ENCODE results near the gene GALM. TPM values are rescaled to one million over a fixed set of nuclear protein-coding genes. Genes with fewer than 3 reads are reported as not detected.

GALM gene
- total RNA-seq, 1 donor from 2014 or later, result 17.6 TPM

DNA sequence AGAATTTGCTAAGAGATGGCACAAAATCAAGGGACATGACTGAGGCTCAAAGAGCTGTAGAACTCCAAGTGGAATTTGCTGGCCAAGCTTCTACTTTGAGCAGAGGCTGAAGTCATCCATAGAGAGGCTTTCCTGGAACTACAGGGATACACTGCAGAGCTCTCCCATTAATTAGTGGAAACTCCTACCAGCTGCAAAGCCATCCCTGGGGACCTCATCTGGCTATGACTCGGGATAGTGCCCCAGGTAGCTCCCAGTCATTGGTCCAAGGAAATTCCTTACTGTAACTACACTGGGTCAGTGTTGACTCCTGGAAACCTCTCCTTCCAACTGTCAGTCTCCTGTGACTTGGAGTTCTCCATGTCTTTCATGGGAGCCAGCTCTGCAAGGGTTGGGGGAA is 10.5 kb upstream of the GALM start:
- no peaks in the 10 kb centered on the region for H3K9me3 Mint-ChIP-seq
- H3K4me3 Mint-ChIP-seq, result no peak overlapping the region
- TF ChIP-seq, protein P1, sequence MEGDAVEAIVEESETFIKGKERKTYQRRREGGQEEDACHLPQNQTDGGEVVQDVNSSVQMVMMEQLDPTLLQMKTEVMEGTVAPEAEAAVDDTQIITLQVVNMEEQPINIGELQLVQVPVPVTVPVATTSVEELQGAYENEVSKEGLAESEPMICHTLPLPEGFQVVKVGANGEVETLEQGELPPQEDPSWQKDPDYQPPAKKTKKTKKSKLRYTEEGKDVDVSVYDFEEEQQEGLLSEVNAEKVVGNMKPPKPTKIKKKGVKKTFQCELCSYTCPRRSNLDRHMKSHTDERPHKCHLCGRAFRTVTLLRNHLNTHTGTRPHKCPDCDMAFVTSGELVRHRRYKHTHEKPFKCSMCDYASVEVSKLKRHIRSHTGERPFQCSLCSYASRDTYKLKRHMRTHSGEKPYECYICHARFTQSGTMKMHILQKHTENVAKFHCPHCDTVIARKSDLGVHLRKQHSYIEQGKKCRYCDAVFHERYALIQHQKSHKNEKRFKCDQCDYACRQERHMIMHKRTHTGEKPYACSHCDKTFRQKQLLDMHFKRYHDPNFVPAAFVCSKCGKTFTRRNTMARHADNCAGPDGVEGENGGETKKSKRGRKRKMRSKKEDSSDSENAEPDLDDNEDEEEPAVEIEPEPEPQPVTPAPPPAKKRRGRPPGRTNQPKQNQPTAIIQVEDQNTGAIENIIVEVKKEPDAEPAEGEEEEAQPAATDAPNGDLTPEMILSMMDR (IDR thresholded peaks at IDR 0.05; ENCODE audit: unreplicated experiment), result no peak
- no peak for DNase-seq (ENCODE audit: low spot score in 2 of 2, unreplicated experiment in 2 of 2)
- H3K27me3 Mint-ChIP-seq (ENCODE audit: low read depth), result no peaks in the 10 kb centered on the region
- no peaks in the 10 kb centered on the region for H3K36me3 Mint-ChIP-seq
- H3K27ac Mint-ChIP-seq, result no peak overlapping the region
- peaks cover 5% of the 10 kb centered on the region for H3K4me1 Mint-ChIP-seq

DNA sequence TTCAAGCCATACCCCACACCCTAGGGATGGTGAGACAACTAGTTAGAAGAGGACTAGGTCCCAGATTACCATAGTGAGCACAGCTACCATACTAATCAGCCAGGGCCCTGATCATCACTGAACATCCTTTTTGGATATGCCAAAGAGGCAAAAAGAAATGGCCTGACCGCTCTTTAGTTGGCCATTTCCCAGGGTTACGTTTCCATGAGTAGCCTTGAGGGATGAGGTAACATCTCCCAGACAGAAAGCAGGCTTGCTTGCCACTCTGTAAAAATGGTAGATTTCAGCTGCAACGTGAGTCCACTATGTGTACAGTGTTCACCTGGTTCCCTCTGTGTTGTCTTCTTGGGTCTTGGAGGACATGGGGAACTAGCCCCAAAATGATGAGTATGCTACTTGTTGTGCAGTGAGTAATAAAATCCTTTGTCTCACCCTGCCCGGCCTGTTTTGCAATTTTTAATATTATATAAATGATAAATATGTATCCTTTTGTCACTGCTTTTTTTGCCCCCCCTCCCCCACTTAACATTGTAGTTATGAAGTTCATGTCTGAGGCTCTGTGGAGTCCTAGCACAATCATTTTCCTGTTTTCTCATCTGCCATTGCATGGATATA is 8.9 kb upstream of the GALM start:
- Mint-ChIP-seq H3K9me3 (no peaks in the 10 kb centered on the region), H3K27ac (no peak overlapping the region), H3K4me3 (no peak overlapping the region), H3K36me3 (no peaks in the 10 kb centered on the region), H3K4me1 (peaks cover 5% of the 10 kb centered on the region), H3K27me3 (ENCODE audit: low read depth) (no peaks in the 10 kb centered on the region)
- TF ChIP-seq, protein P1 (IDR thresholded peaks at IDR 0.05; ENCODE audit: unreplicated experiment), result no peak
- DNase-seq (ENCODE audit: low spot score in 2 of 2, unreplicated experiment in 2 of 2), result no peak

DNA sequence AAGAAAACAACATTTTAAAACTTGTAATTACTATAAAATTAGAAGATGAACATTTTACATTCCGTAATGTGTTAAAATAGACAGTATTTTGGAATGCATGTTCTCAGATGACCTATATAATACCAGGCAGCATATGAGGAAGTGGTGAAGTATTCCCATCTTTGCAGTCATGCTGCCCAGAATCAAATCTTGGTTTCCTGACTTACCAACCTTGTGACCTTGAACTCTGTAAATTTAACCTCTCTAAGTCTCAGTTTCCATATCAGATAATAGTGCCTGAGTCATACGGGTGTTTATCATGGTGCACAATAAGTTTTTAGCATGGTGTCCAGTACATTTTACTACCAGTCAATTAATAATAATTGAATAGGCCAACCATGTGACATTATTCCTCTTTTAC is 7.3 kb upstream of the GALM start:
- TF ChIP-seq, protein P1 (IDR thresholded peaks at IDR 0.05; ENCODE audit: unreplicated experiment), result no peak
- H3K27me3 Mint-ChIP-seq (ENCODE audit: low read depth), result no peaks in the 10 kb centered on the region
- H3K36me3 Mint-ChIP-seq, result no peaks in the 10 kb centered on the region
- no peak for DNase-seq (ENCODE audit: low spot score in 2 of 2, unreplicated experiment in 2 of 2)
- no peak overlapping the region for H3K4me3 Mint-ChIP-seq
- H3K9me3 Mint-ChIP-seq, result no peaks in the 10 kb centered on the region
- H3K27ac Mint-ChIP-seq, result no peak overlapping the region
- no peaks in the 10 kb centered on the region for H3K4me1 Mint-ChIP-seq

DNA sequence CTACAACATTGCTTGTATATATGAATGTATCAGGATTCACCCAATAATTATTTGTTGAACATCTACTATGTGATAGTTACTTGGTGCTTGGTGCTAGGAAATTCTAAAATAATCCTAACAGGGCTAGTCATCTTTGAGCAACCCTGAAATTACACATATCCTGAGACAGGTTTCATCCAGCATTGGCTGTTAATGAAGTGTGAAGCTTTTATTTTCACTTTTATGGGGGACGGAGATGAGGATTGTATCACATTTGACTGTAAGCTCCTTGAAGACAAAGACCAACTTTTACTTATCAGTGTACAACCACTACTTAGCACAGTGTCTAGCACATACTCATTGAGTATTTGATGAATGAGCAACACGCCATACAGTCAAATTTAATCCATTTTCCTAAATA is 6.8 kb upstream of the GALM start:
- no peak overlapping the region for H3K4me3 Mint-ChIP-seq
- no peaks in the 10 kb centered on the region for H3K4me1 Mint-ChIP-seq
- H3K36me3 Mint-ChIP-seq, result no peaks in the 10 kb centered on the region
- no peaks in the 10 kb centered on the region for H3K27me3 Mint-ChIP-seq (ENCODE audit: low read depth)
- TF ChIP-seq, protein P1 (IDR thresholded peaks at IDR 0.05; ENCODE audit: unreplicated experiment), result no peak
- no peak overlapping the region for H3K27ac Mint-ChIP-seq
- no peak for DNase-seq (ENCODE audit: low spot score in 2 of 2, unreplicated experiment in 2 of 2)
- H3K9me3 Mint-ChIP-seq, result no peaks in the 10 kb centered on the region

DNA sequence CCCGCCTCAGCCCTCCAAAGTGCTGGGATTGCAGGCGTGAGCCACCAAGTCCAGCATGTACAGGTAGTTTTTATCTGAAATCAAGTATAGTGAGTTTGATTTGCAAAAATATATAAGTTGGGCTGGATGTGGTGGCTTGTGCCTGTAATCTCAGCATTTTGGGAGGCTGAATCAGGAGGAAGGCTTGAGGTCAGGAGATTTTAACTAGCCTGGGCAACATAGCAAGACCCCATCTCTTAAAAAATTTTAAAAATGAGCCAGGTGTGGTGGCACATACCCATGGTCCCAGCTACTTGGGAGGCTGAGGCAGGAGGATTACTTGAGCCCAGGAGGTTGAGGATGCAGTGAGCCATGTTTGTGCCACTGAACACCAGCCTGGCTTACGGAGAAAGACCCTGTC is 5.6 kb upstream of the GALM start:
- no peaks in the 10 kb centered on the region for H3K27me3 Mint-ChIP-seq (ENCODE audit: low read depth)
- no peaks in the 10 kb centered on the region for H3K36me3 Mint-ChIP-seq
- H3K27ac Mint-ChIP-seq, result no peak overlapping the region
- no peak for DNase-seq (ENCODE audit: low spot score in 2 of 2, unreplicated experiment in 2 of 2)
- no peak overlapping the region for H3K4me3 Mint-ChIP-seq
- no peaks in the 10 kb centered on the region for H3K4me1 Mint-ChIP-seq
- no peaks in the 10 kb centered on the region for H3K9me3 Mint-ChIP-seq
- TF ChIP-seq, protein P1 (IDR thresholded peaks at IDR 0.05; ENCODE audit: unreplicated experiment), result no peak

DNA sequence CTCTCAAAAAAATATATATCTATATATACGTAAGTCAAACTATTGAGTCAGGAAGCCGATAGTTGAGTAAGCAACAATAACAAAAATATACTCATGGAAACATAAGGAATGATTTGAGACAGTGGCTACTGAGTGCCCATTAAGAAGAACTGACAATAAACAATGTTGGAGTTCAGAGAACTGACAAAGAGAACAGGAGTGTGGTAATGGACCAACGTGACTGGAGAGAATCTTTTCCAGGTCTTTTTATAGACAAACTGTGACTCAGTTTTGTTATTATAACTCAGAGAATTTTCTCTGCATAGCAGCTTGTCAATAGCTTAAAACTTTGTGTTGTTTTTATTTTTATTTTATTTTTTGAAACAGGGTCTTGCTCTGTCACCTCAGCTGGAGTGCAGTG is 4.6 kb upstream of the GALM start:
- Mint-ChIP-seq H3K27ac (no peak overlapping the region), H3K27me3 (ENCODE audit: low read depth) (no peaks in the 10 kb centered on the region), H3K4me1 (peaks cover 8% of the 10 kb centered on the region), H3K9me3 (no peaks in the 10 kb centered on the region), H3K36me3 (no peaks in the 10 kb centered on the region), H3K4me3 (no peak overlapping the region)
- DNase-seq (ENCODE audit: low spot score in 2 of 2, unreplicated experiment in 2 of 2), result no peak
- TF ChIP-seq, protein P1 (IDR thresholded peaks at IDR 0.05; ENCODE audit: unreplicated experiment), result no peak

Measured in mesothelial cell of epicardium (in vitro differentiated cells).